Renal cortex interstitium (tissue), 15 donors: ENCODE results near the gene SPIN2A. TPM values are rescaled to one million over a fixed set of nuclear protein-coding genes. Genes with fewer than 3 reads are reported as not detected.
"Not testable (repeated sequence)": the region's sequence is repeated elsewhere in the genome, so short reads cannot be mapped to it uniquely, and the experiment has no call there.

Experiments
- DNase-seq, 11 donors: peaks; one replicate each; pipeline ENCODE4 v3.0.0-alpha.2; 2013; ENCODE audit warnings: low read depth in 9 of 11, low spot score in 4 of 11; ENCODE audit errors: extremely low read depth in 1 of 11
- long read RNA-seq, 16 experiments: transcript quantifications; one replicate each; lab custom pipeline, GENCODE V29; 2026
- polyA plus RNA-seq, 3 donors: library from polyadenylated mRNA; unstranded; fragments of 120-200 nt; gene quantifications; one replicate each; pipeline ENCODE4 v1.2.1, GENCODE V29; 2013; ENCODE audit not compliant: insufficient read length in 3 of 3

The SPIN2A gene
- polyA plus RNA-seq, result 1 to 10 TPM; 3.6 to 4.3 (median 4.0) TPM
- long read RNA-seq, donor 1, partial matches to known transcripts, result 0 of 1 reads
- long read RNA-seq, donor 1, other reads (novel, unspliced or antisense), result 0 of 1 reads
- long read RNA-seq, donor 2, result 0 reads
- long read RNA-seq, donor 3, partial matches to known transcripts, result 0 of 5 reads
- long read RNA-seq, donor 3, other reads (novel, unspliced or antisense), result 0 of 5 reads
- long read RNA-seq, donor 4, result 0 reads
- long read RNA-seq, donor 5, partial matches to known transcripts, result 8 of 15 reads
- long read RNA-seq, donor 5, other reads (novel, unspliced or antisense), result 0 of 15 reads
- long read RNA-seq, donor 6, result 0 reads
- long read RNA-seq, donor 7, partial matches to known transcripts, result 0 of 1 reads
- long read RNA-seq, donor 7, other reads (novel, unspliced or antisense), result 0 of 1 reads
- long read RNA-seq, donor 8, partial matches to known transcripts, result 0 of 3 reads
- long read RNA-seq, donor 8, other reads (novel, unspliced or antisense), result 0 of 3 reads
- long read RNA-seq, donor 9, partial matches to known transcripts, result 0 of 2 reads
- long read RNA-seq, donor 9, other reads (novel, unspliced or antisense), result 0 of 2 reads
- long read RNA-seq, donor 10, partial matches to known transcripts, result 0 of 1 reads
- long read RNA-seq, donor 10, other reads (novel, unspliced or antisense), result 0 of 1 reads
- long read RNA-seq, donor 11, result 0 reads
- long read RNA-seq, donor 12, partial matches to known transcripts, result 0 of 1 reads
- long read RNA-seq, donor 12, other reads (novel, unspliced or antisense), result 0 of 1 reads
- long read RNA-seq, donor 13, partial matches to known transcripts, result 0 of 2 reads
- long read RNA-seq, donor 13, other reads (novel, unspliced or antisense), result 0 of 2 reads
- long read RNA-seq, donor 14, partial matches to known transcripts, result 0 of 6 reads
- long read RNA-seq, donor 14, other reads (novel, unspliced or antisense), result 0 of 6 reads
- long read RNA-seq, donor 15, partial matches to known transcripts, result 0 of 1 reads
- long read RNA-seq, donor 15, other reads (novel, unspliced or antisense), result 0 of 1 reads
- long read RNA-seq, donor 16, partial matches to known transcripts, result 10 of 19 reads
- long read RNA-seq, donor 16, other reads (novel, unspliced or antisense), result 6 of 19 reads

- DNase-seq, result peak in 2 of 11 donors; percentile 24 to 35
Measured at GRCh38 chrX:57137073-57137472, at the start of gene SPIN2A. TSS of gene SPIN2A (minus strand) at chrX:57137397. CDS start at chrX:57136597, 800 bp downstream.

GRCh38 chrX:57178605-57179004 lies 41.4 kb upstream of the SPIN2A start:
- DNase-seq, result no peak

GRCh38 chrX:57177070-57177469 lies 39.9 kb upstream of the SPIN2A start:
- DNase-seq, result no peak

GRCh38 chrX:57172544-57172943 lies 35.3 kb upstream of the SPIN2A start:
- no peak for DNase-seq

- peak in 7 of 11 donors; percentile 0 to 26 (median 11) for DNase-seq
Measured at GRCh38 chrX:57156397-57157049, 19.3 kb upstream of the SPIN2A start.

GRCh38 chrX:57155171-57155570 lies 18.0 kb upstream of the SPIN2A start:
- DNase-seq, result no peak

GRCh38 chrX:57152222-57152621 lies 15.0 kb upstream of the SPIN2A start:
- not testable (repeated sequence) for DNase-seq

GRCh38 chrX:57138674-57139073 lies 1.5 kb upstream of the SPIN2A start:
- no peak for DNase-seq

GRCh38 chrX:57137501-57137900 lies 304 bp upstream of the SPIN2A start:
- peak in 5 of 11 donors; percentile 16 to 47 (median 36) for DNase-seq

GRCh38 chrX:57136589-57136988 lies 608 bp downstream of the SPIN2A start:
- not testable (repeated sequence) for DNase-seq

- no peak for DNase-seq
Measured at GRCh38 chrX:57135287-57135686, 1.9 kb downstream of the SPIN2A start.

GRCh38 chrX:57134702-57135101 lies 2.5 kb downstream of the SPIN2A start:
- DNase-seq, result no peak

- no peak for DNase-seq
Measured at GRCh38 chrX:57133706-57134105, 3.5 kb downstream of the SPIN2A start.

GRCh38 chrX:57133284-57133683 lies 3.9 kb downstream of the SPIN2A start:
- not testable (repeated sequence) for DNase-seq

- no peak for DNase-seq
Measured at GRCh38 chrX:57132046-57132445, 5.2 kb downstream of the SPIN2A start.

GRCh38 chrX:57121816-57122215 lies 15.4 kb downstream of the SPIN2A start:
- no peak for DNase-seq

GRCh38 chrX:57121162-57121755 lies 15.9 kb downstream of the SPIN2A start, which contains the start of gene SPIN2B:
TSS of gene SPIN2B (minus strand) at chrX:57121548.
- DNase-seq, result peak in 10 of 11 donors; percentile 49 to 78 (median 70)

- DNase-seq, result not testable (repeated sequence)
Measured at GRCh38 chrX:57120619-57121161, 16.5 kb downstream of the SPIN2A start.
